HAP-1 (cell line): ENCODE measurements around the gene MLPH.

ENCODE experiments used
- DNase-seq, 2 experiments: peaks; one replicate each; pipeline ENCODE4 v3.0.0-alpha.2; 2016 to 2020; ENCODE audit warnings: low spot score in 2 of 2
- H3K27me3 ChIP-seq: fragments of 250-450 bp; sonication (Bioruptor Pico); 2 replicates; pipeline ENCODE4 v1.5.1; 2020; ENCODE audit warnings: low read depth, mild to moderate bottlenecking, moderate library complexity
- H3K36me3 ChIP-seq: fragments of 250-450 bp; sonication (Bioruptor Pico); replicated peaks from 2 replicates; pipeline ENCODE4 v1.5.1; 2020; ENCODE audit warnings: mild to moderate bottlenecking
- H3K4me1 ChIP-seq: fragments of 250-450 bp; sonication (Bioruptor Pico); 2 replicates; pipeline ENCODE4 v1.5.1; 2020; ENCODE audit warnings: mild to moderate bottlenecking
- H3K4me3 ChIP-seq: fragments of 250-450 bp; sonication (Bioruptor Pico); 2 replicates; pipeline ENCODE4 v1.5.1; 2020; ENCODE audit warnings: mild to moderate bottlenecking, moderate library complexity
- H3K9me3 ChIP-seq: fragments of 250-450 bp; sonication (Bioruptor Pico); 2 replicates; pipeline ENCODE4 v1.5.1; 2020; ENCODE audit warnings: mild to moderate bottlenecking, moderate library complexity
- in situ Hi-C: fragments of 300-500 bp; cut with MboI; formaldehyde crosslinking; loops from 3 replicates; pipeline ENCODE4 v1.14.3; 2020; ENCODE audit warnings: low sequenced_read_pairs, inconsistent platforms, mixed read lengths

MLPH gene

GRCh38 chr2:237574467-237574866 is 87.4 kb downstream of the MLPH start:
- Histone ChIP-seq H3K36me3 (no peaks in the 10 kb centered on the region), H3K27me3 (no peaks in the 10 kb centered on the region), H3K4me3 (no peak overlapping the region), H3K9me3 (no peaks in the 10 kb centered on the region), H3K4me1 (no peaks in the 10 kb centered on the region)
- in situ Hi-C loops = loop anchor here (10.0 kb wide), 1 partner anchor 420 kb away; no protein-coding TSS in a partner anchor
- no peak for DNase-seq

GRCh38 chr2:237574894-237575868 is 88.1 kb downstream of the MLPH start:
- no peaks in the 10 kb centered on the region for H3K4me1 ChIP-seq
- no peaks in the 10 kb centered on the region for H3K36me3 ChIP-seq
- in situ Hi-C loops = loop anchor here (10.0 kb wide), 1 partner anchor 420 kb away; no protein-coding TSS in a partner anchor
- 0 out of 2 replicates have a peak, but pooled peaks cover 3% of the 10 kb centered on the region for H3K27me3 ChIP-seq
- no peak overlapping the region for H3K4me3 ChIP-seq
- H3K9me3 ChIP-seq = no peaks in the 10 kb centered on the region
- DNase-seq = no peak

- DNase-seq = no peak
- Histone ChIP-seq H3K27me3 (0 out of 2 replicates have a peak, but pooled peaks cover 3% of the 10 kb centered on the region), H3K36me3 (no peaks in the 10 kb centered on the region), H3K4me3 (no peak overlapping the region), H3K9me3 (no peaks in the 10 kb centered on the region), H3K4me1 (no peaks in the 10 kb centered on the region)
- in situ Hi-C loops = loop anchor here (10.0 kb wide), 1 partner anchor 421 kb away; no protein-coding TSS in a partner anchor
These were observed 89.1 kb downstream of the MLPH start for GRCh38 chr2:237575869-237576862.

GRCh38 chr2:237576974-237577373 is 89.9 kb downstream of the MLPH start:
- Histone ChIP-seq H3K27me3 (0 out of 2 replicates have a peak, but pooled peaks cover 3% of the 10 kb centered on the region), H3K4me3 (no peak overlapping the region), H3K4me1 (no peaks in the 10 kb centered on the region), H3K9me3 (no peaks in the 10 kb centered on the region), H3K36me3 (no peaks in the 10 kb centered on the region)
- DNase-seq = no peak
- in situ Hi-C loops = loop anchor here (10.0 kb wide), 1 partner anchor 422 kb away; no protein-coding TSS in a partner anchor

GRCh38 chr2:237577458-237577857 is 90.4 kb downstream of the MLPH start:
- Histone ChIP-seq H3K4me1 (no peaks in the 10 kb centered on the region), H3K36me3 (no peaks in the 10 kb centered on the region)

GRCh38 chr2:237577956-237578870 is 91.2 kb downstream of the MLPH start:
- no peak for DNase-seq
- Histone ChIP-seq H3K4me3 (no peak overlapping the region), H3K9me3 (no peaks in the 10 kb centered on the region), H3K27me3 (0 out of 2 replicates have a peak, but pooled peaks cover 3% of the 10 kb centered on the region), H3K4me1 (no peaks in the 10 kb centered on the region), H3K36me3 (no peaks in the 10 kb centered on the region)
- in situ Hi-C loops = loop anchor here (10.0 kb wide), 1 partner anchor 423 kb away; no protein-coding TSS in a partner anchor

More at GRCh38 chr2:237577458-237577857, 90.4 kb downstream of the MLPH start:
- in situ Hi-C loops = loop anchor here (10.0 kb wide), 1 partner anchor 423 kb away; no protein-coding TSS in a partner anchor
- 0 out of 2 replicates have a peak, but pooled peaks cover 3% of the 10 kb centered on the region for H3K27me3 ChIP-seq
- no peaks in the 10 kb centered on the region for H3K9me3 ChIP-seq
- H3K4me3 ChIP-seq = no peak overlapping the region
- DNase-seq = no peak

GRCh38 chr2:237581326-237581725 is 94.3 kb downstream of the MLPH start:
- Histone ChIP-seq H3K4me1 (no peaks in the 10 kb centered on the region), H3K9me3 (no peaks in the 10 kb centered on the region), H3K4me3 (no peak overlapping the region), H3K27me3 (0 out of 2 replicates have a peak, but pooled peaks cover 3% of the 10 kb centered on the region), H3K36me3 (no peaks in the 10 kb centered on the region)
- no peak for DNase-seq
- in situ Hi-C loops = no loop called here

GRCh38 chr2:237581751-237582746 is 95.0 kb downstream of the MLPH start:
- H3K27me3 ChIP-seq = 0 out of 2 replicates have a peak, but pooled peaks cover 3% of the 10 kb centered on the region
- H3K9me3 ChIP-seq = no peaks in the 10 kb centered on the region
- DNase-seq = no peak
- H3K4me1 ChIP-seq = no peaks in the 10 kb centered on the region
- in situ Hi-C loops = no loop called here
- H3K36me3 ChIP-seq = no peaks in the 10 kb centered on the region
- H3K4me3 ChIP-seq = no peak overlapping the region

GRCh38 chr2:237583385-237584295 is 96.6 kb downstream of the MLPH start:
- no peaks in the 10 kb centered on the region for H3K4me1 ChIP-seq

GRCh38 chr2:237585590-237586221 is 98.7 kb downstream of the MLPH start:
- no peak overlapping the region for H3K4me3 ChIP-seq
- H3K4me1 ChIP-seq = no peaks in the 10 kb centered on the region
- no peak for DNase-seq
- no peaks in the 10 kb centered on the region; the same call in 1 of the 2 replicates for H3K27me3 ChIP-seq
- in situ Hi-C loops = no loop called here
- H3K36me3 ChIP-seq = no peaks in the 10 kb centered on the region
- H3K9me3 ChIP-seq = no peaks in the 10 kb centered on the region

More at GRCh38 chr2:237583385-237584295, 96.6 kb downstream of the MLPH start:
- Histone ChIP-seq H3K4me3 (no peak overlapping the region), H3K9me3 (no peaks in the 10 kb centered on the region), H3K27me3 (0 out of 2 replicates have a peak, but pooled peaks cover 3% of the 10 kb centered on the region), H3K36me3 (no peaks in the 10 kb centered on the region)
- in situ Hi-C loops = no loop called here
- no peak for DNase-seq
